ENCODE measurements around the gene TUBB.
"Not testable (repeated sequence)": the region's sequence is repeated elsewhere in the genome, so short reads cannot be mapped to it uniquely, and the experiment has no call there.

The TUBB gene

GRCh38 chr6:30763618-30764489 is 43.7 kb downstream of the TUBB start:
- peak; percentile 36 for DNase-seq

- DNase-seq, result not testable (repeated sequence)
These were observed 44.4 kb downstream of the TUBB start for GRCh38 chr6:30764490-30765043.

- DNase-seq, result not testable (repeated sequence)
These were observed 45.3 kb downstream of the TUBB start for GRCh38 chr6:30765495-30765894.

GRCh38 chr6:30766461-30767157 is 46.5 kb downstream of the TUBB start:
- DNase-seq, result no peak

- DNase-seq, result no peak
These were observed 47.2 kb downstream of the TUBB start for GRCh38 chr6:30767158-30767943.

GRCh38 chr6:30767944-30768301 is 47.8 kb downstream of the TUBB start:
- DNase-seq, result no peak

GRCh38 chr6:30768634-30769087 is 48.5 kb downstream of the TUBB start:
- no peak for DNase-seq

GRCh38 chr6:30769088-30769852 is 49.1 kb downstream of the TUBB start:
- peak; percentile 85 for DNase-seq

GRCh38 chr6:30769853-30770524 is 49.8 kb downstream of the TUBB start:
- no peak for DNase-seq

GRCh38 chr6:30770592-30770991 is 50.4 kb downstream of the TUBB start:
- DNase-seq, result no peak

- DNase-seq, result no peak
These were observed 54.5 kb downstream of the TUBB start for GRCh38 chr6:30774701-30775100.

Measured in CD4-positive, alpha-beta T cell treated with Interleukin-17A for 4 hours (primary cell).